ENCODE results near the gene RNF167.
"Not testable (repeated sequence)": the region's sequence is repeated elsewhere in the genome, so short reads cannot be mapped to it uniquely, and the experiment has no call there.

RNF167 gene

GRCh38 chr17:4920351-4921048 is 19.6 kb upstream of the RNF167 start:
- DNase-seq (ENCODE audit: low read depth) = no peak
- no peak overlapping the region for H3K4me3 ChIP-seq (ENCODE audit: low read depth, low read length)
- no peak for TF ChIP-seq CTCF (IDR thresholded peaks at IDR 0.05; ENCODE audit: control insufficient read depth, extremely low read depth, insufficient read depth)

DNA sequence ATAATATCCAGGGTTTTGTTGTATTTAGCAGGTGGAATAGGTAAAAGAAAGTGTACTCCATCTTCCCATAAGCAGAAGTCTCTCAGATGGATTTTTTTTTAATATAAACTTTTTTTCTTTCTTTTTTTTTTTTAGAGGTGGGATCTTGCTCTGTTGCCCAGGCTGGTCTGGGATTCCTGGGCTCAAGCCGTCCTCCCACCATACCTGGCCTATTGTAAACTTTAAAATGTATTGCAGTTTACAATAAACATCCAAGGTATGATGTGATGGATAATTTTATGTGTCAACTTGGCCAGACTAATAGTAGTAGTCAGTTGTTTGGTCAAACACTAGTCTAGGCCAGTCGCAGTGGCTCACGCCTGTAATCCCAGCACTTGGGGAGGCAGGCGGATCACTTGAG is 18.7 kb upstream of the RNF167 start:
- H3K4me3 ChIP-seq (ENCODE audit: low read depth, low read length) = no peak overlapping the region
- TF ChIP-seq CTCF (IDR thresholded peaks at IDR 0.05; ENCODE audit: control insufficient read depth, extremely low read depth, insufficient read depth) = no peak
- no peak for DNase-seq (ENCODE audit: low read depth)

DNA sequence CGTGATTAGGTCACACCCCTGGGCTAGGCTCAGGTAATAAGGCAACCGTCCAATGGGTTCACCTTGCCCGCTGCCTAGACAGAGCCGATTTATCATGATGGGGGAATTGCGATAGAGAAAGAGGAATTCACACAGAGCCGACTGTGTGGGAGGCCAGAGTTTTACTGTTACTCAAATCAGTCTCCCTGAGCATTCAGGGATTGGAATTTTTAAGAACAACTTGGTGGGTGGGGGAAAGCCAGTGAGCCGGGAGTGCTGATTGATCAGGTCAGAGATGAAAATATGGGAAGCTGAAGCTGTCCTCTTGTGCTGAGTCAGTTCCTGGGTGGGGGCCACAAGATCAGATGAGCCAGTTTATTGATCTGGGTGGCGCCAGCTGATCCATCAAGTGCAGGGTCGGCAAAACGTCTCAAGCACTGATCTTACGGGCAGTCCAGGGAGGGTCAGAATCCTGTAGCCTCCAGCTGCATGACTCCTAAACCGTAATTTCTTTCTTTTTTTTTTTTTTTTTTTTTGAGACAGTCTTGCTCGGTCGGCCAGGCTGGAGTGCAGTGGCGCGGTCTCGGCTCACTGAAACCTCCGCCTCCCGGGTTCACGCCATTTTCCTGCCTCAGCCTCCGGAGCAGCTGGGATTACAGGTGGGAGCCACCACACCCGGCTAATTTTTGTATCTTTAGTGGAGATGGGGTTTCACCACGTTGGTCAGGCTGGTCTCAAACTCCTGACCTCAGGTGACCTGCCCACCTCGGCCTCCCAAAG is 13.3 kb upstream of the RNF167 start:
- H3K4me3 ChIP-seq (ENCODE audit: low read depth, low read length); DNase-seq (ENCODE audit: low read depth): not testable (repeated sequence)

GRCh38 chr17:4928881-4929280 is 11.2 kb upstream of the RNF167 start:
- DNase-seq (ENCODE audit: low read depth) = no peak
- H3K4me3 ChIP-seq (ENCODE audit: low read depth, low read length) = no peak overlapping the region
- TF ChIP-seq CTCF (IDR thresholded peaks at IDR 0.05; ENCODE audit: control insufficient read depth, extremely low read depth, insufficient read depth) = no peak

DNA sequence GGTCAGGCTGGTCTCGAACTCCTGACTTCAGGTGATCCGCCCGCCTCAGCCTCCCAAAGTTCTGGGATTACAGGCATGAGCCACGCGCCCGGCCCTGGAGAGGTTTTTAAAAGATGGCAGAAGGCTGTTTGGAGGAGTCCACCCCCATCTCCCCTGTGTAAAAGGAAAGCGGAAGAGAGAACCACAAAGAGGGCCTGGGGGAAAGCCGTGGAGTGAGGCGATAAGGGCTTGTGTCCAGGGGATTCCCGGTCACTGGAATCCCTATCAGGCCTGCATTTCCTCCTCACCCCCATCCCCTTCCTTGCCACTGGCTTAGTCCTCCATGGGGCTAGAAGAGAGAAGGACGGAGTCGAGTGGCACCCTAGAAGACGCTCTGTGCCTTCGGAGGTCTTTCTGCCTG is 8.1 kb upstream of the RNF167 start, which contains the start of gene GP1BA:
GP1BA (plus strand) TSS at position 315 of the 400 bp plus-strand sequence. CDS start 328 bp downstream, outside the sequence.
- H3K4me3 ChIP-seq (ENCODE audit: low read depth, low read length) = no peak within 1 kb of the TSS
- DNase-seq (ENCODE audit: low read depth) = no peak
- TF ChIP-seq CTCF (IDR thresholded peaks at IDR 0.05; ENCODE audit: control insufficient read depth, extremely low read depth, insufficient read depth) = no peak

GRCh38 chr17:4932756-4933155 is 7.3 kb upstream of the RNF167 start:
- no peak for DNase-seq (ENCODE audit: low read depth)
- no peak overlapping the region for H3K4me3 ChIP-seq (ENCODE audit: low read depth, low read length)
- TF ChIP-seq CTCF (IDR thresholded peaks at IDR 0.05; ENCODE audit: control insufficient read depth, extremely low read depth, insufficient read depth) = no peak

DNA sequence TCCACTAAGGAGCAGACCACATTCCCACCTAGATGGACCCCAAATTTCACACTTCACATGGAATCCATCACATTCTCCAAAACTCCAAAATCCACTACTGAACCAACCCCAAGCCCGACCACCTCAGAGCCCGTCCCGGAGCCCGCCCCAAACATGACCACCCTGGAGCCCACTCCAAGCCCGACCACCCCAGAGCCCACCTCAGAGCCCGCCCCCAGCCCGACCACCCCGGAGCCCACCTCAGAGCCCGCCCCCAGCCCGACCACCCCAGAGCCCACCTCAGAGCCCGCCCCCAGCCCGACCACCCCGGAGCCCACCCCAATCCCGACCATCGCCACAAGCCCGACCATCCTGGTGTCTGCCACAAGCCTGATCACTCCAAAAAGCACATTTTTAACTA is 6.4 kb upstream of the RNF167 start:
- H3K4me3 ChIP-seq (ENCODE audit: low read depth, low read length) = no peak overlapping the region
- TF ChIP-seq CTCF (IDR thresholded peaks at IDR 0.05; ENCODE audit: control insufficient read depth, extremely low read depth, insufficient read depth) = no peak
- DNase-seq (ENCODE audit: low read depth) = no peak

All from LNCaP clone FGC (cell line).